HG02623 (cell line): ENCODE measurements around the gene NCEH1.
"Not testable (repeated sequence)": the region's sequence is repeated elsewhere in the genome, so short reads cannot be mapped to it uniquely, and the experiment has no call there.

Experiments
- ATAC-seq: cut with Tn5 transposase; IDR thresholded peaks from one replicate; pipeline ENCODE4 v1.9.1; 2021; ENCODE audit warnings: moderate library complexity; ENCODE audit not compliant: unreplicated experiment

Gene NCEH1

GRCh38 chr3:172707967-172708366, 2.9 kb downstream of the NCEH1 start:
- no peak for ATAC-seq

DNA sequence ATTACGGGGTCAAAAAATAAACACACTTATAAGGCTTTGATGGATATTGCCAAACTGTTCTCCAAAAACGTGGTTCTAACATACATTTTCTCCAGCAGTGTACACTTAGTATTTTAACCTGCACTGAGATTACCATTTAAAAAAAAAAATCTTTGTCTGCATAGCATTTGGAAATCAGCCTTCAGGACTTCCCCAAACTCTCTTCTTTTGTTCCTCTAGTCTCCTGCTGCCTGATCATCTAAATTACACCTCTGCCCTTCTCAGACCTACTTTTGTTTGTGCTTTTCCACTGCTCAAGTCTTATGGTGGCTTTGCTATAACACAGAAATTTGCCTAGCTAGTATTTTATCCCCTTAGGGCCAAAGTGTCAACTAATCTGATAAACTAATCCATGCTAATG, 3.8 kb downstream of the NCEH1 start:
- no peak for ATAC-seq

GRCh38 chr3:172705170-172705569, 5.7 kb downstream of the NCEH1 start:
- ATAC-seq = no peak

- no peak for ATAC-seq
Measured at GRCh38 chr3:172704001-172704400, 6.9 kb downstream of the NCEH1 start.

DNA sequence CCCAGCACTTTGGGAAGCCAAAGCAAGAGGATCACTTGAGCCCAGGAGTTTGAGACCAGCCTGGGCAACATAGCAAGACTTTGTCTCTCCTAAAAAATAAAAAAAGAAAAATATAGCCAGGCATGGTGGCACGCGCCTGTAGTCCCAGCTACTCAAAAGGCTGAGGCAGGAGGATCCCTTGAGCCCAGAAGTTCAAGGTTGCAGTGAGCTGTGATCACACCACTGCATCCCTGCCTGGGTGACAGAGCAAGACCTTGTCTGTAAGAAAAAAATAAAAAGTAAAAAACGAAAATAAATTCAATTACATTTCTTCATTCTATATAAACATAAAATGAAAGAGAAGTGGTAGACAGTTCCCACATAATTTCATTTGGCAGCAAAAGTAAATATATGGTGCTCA, 8.1 kb downstream of the NCEH1 start:
- ATAC-seq = not testable (repeated sequence)

GRCh38 chr3:172702256-172702655, 8.6 kb downstream of the NCEH1 start:
- no peak for ATAC-seq

DNA sequence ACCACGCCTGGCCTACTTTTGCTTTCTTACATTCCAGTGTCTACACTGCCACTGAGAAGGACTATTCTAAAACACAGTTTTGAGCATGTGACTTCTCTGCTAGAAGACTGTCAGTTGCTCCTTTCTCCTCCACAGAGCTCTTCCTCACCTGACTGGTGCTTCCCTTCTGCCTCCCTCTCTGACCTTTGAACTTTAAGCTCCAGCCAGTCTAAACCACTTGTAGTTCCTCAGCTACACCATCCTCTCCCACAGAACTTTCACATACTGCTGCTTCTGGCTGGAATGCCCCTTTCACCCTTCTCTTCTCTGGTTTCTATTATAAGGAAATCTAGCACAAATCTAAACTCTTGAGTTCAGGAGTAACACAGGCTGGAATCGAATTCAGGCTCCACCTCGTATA, 9.1 kb downstream of the NCEH1 start:
- ATAC-seq = no peak

- no peak for ATAC-seq
Measured at GRCh38 chr3:172700936-172701455, 9.9 kb downstream of the NCEH1 start.

GRCh38 chr3:172700256-172700655, 10.6 kb downstream of the NCEH1 start:
- ATAC-seq = no peak

GRCh38 chr3:172699031-172699430, 11.8 kb downstream of the NCEH1 start:
- no peak for ATAC-seq

DNA sequence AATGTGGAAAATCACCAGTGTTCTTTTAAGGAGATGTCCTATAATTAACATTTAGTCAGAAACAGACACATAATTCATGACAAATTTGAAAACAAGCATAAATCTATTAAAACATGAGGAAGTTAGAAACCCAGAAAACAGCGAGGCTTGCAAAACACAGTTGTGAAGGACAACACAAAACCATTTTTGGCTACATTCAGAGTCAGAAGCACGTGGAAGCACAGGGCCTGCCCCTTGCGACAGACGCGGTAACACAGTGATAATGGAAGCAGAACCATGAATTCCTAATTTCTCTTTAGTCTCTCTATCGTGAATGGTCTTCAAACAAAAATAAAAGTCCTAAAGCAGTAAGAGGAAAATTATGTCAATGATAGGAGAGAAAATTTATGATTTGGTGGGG, 12.2 kb downstream of the NCEH1 start:
- ATAC-seq = no peak

DNA sequence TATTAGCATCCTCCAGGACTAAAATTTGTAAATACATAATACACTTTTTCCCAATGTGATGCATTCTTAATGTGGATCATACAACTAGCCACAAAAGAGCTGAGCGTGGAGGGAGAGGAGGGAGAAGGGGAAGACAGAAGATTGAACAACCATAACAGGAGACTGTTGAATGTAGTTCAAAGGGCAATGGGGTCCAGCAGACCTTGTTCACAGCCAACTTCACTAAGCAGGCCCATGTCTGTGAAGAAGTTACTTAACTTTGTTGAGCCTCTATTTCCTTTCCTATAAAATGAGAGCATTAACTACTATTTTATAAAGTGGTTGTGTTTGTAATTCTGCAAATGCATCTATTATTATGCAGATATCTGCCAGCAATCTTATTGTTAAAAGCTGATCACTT, 13.3 kb downstream of the NCEH1 start:
- ATAC-seq = no peak

- no peak for ATAC-seq
Measured at GRCh38 chr3:172696357-172696756, 14.5 kb downstream of the NCEH1 start.

- ATAC-seq = no peak
Measured at GRCh38 chr3:172694573-172695246, 16.2 kb downstream of the NCEH1 start.

DNA sequence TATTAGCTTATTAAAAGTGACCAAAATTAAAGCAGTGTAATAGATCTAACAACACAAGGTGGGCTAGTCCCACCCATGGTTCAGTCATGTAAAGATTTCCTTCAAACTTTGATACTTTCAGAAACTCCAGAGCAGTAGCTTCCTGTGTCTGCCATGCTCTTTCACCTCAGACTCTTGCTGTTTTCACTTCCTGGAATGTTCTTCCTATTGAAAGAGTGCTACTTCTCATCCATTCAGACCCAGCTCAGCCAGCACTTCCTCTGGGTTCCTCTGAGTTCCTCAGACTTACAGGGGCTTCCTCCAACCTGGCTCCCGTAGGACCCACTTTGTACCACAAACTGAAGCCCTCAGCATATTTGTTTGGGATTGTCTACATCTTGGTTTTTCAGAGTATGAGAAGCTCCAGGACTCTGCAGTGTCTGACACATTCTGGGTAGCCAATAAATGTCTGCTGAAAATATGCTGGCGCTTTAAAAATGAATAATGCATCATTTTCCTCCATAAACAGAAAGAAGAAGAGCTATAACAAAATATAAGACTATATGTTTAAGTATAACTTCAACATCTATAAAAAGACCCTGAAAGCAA, 18.0 kb downstream of the NCEH1 start:
- peak; percentile 83 for ATAC-seq

GRCh38 chr3:172690936-172691335, 19.9 kb downstream of the NCEH1 start:
- ATAC-seq = no peak

DNA sequence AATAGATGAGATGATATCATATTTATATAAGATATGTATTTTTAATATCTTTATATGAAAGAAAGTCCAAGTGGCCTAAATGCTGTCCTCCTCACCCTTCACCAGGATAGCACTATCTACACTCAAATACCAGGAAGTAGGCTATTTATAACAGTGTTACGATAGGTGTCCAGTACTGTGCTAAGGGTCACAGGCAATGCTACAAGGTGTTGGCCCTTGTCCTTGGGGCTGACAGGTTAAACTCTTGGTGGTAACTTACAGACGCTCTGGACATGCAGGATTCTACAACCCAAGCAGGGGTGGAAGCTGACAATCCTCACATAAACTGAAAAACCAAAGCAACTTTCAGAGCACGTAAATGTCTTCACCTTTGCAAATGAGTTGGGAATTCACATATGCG, 22.3 kb downstream of the NCEH1 start:
- no peak for ATAC-seq

- ATAC-seq = no peak
Measured at GRCh38 chr3:172687501-172687900, 23.4 kb downstream of the NCEH1 start.

GRCh38 chr3:172685331-172686214, 25.3 kb downstream of the NCEH1 start:
- no peak for ATAC-seq

GRCh38 chr3:172680684-172681083, 30.2 kb downstream of the NCEH1 start:
- ATAC-seq = no peak

DNA sequence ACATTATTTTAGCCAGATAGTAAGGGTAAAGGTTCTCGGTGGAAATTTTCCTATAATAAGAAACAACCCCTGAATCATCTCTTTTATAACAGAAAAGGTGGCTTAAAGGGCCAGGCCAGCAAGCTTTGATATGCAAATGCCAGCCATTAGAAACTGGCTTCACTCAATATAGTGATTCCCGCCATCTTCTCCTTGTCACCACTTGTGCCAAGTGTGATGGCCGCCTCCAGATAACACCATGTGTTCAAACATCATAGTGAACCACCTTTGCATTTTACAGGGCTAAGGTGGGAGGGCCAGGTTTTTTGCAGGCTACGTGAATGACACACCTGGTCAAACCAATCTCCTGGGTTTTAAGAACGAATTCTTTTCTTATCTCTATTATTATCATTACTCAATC, 31.3 kb downstream of the NCEH1 start:
- no peak for ATAC-seq

DNA sequence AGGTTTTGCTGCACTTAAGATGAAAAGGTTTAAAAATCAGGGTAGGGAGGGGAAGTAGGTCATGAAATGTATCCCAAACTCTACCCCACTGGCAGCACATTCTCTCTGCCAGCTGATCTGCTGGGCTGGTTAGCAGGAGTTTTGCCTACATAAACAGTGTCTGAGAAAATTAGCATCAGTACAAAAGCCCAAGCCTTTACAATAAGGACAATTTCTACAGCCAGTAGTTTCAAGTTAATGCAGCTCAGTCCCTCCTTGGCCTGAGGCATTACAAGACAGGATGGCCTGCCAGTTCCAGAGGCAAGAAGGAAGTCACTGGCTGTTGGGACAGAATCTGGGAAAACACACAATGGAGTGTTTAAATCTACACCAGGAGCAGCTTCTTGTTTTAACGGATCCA, 32.8 kb downstream of the NCEH1 start:
- no peak for ATAC-seq
